HuH-7.5 (cell line): ENCODE measurements around the gene SNAPC2.
"Not testable (repeated sequence)": the region's sequence is repeated elsewhere in the genome, so short reads cannot be mapped to it uniquely, and the experiment has no call there.

Experiments
- DNase-seq: peaks from one replicate; pipeline ENCODE4 v3.0.0; 2011; ENCODE audit warnings: low spot score

SNAPC2 gene

DNA sequence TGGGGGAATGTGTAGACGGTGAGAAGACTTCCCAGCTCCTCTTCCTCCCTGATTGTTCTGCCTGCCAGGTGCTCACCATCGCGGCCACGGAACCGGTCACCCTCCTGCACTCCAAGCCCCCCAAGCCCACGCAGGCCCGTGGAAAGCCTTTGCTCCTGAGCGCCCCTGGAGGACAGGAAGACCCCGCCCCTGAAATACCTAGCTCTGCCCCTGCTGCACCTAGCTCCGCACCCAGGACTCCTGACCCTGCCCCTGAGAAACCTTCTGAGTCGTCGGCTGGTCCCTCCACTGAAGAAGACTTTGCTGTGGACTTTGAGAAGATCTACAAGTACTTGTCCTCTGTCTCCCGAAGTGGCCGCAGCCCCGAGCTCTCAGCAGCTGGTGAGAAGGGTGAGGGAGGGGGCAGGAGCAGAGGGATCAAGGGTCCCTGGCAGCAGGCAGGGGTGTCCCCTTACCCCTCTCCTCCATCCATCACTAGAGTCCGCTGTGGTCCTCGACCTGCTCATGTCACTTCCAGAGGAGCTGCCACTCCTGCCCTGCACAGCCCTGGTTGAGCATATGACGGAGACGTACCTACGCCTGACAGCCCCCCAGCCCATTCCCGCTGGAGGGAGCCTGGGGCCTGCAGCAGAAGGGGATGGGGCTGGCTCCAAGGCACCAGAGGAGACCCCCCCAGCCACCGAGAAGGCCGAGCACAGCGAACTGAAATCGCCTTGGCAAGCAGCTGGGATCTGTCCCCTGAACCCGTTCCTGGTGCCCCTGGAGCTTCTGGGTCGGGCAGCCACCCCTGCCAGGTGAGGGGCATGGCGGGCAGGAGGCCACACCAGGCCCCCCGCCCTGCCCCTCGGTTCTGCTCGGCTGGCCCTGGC is 2.1 kb downstream of the SNAPC2 start:
- DNase-seq: no peak

DNA sequence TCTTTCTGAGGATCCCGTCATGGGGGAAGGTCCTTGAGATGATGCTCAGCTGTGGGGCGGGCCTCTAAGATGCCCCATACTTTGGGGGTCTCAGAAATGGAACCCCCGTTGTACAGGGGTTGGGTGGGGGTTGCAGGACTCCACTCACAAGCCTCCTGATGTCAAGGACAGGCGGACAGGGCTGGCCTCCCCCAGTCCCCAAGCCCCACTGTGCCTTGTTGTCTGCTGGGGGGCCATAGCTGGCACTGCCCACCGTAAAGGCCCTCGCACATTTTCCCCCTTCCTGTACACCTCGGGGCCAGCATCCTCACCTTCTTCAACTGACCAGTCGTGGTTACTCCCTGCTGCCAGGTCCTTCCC is 2.7 kb downstream of the SNAPC2 start:
- no peak for DNase-seq

DNA sequence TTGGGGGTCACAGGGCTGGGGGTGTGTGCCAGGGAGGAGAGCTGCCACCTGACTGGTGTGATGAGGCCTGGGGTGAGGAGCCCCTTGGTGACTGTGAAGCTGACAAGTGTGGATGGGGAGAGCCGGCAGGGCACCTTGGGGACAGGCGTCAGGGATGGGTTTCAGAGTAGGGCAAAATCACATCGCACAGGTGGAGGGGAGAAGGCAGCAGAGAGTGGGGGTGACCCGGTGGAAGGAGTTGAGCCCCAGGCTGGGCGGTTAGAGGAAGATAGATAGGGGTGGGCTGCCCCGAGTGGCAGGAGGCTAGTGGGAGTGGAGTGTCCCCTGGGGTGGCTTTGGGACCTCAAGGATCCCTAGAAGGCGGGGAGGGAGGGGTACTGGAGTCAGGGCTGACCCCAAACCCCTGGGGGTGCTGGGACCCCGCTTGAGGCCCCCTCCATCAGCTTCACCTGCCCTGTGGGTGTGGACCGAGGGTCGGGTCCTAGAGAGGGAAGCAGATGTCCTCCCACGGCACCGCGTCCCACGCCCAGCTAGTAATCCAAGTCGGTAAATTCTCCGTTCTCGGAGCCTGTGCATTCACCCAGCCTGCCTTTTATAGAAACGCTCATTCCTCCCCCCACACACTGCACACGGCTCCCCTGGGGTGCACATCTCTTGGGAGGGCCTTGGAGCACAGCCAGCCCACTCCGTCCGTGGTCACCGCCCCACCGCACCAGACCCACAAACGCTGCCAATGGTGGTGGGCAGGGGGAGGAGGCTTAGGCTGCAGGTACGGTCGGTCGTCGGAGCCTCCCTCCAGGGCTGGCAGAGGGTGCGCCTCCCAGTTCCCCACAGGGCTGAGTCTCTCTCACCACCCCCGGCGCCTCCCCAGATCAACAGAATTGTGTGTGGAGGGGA is 3.4 kb downstream of the SNAPC2 start:
- DNase-seq: no peak

DNA sequence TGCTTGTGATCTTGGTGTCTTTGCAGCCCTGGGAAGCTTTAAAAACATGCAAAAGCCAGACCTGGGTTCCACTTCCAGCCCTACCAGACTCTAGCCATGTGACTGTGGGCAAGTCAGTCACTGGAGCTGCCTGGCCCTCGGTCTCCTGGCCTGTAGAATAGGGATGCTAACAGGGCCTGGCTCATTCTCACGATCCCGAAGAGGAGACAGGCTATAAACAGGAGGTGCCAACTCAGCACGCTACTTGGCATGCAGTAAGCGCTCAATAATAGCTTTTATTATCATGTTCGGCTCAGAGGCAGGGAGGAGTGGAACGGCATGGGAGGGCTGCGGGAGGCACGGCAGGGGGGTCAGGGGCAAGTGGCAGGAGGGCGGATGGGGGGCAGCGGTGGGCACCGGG is 4.1 kb downstream of the SNAPC2 start:
- no peak for DNase-seq

GRCh38 chr19:7924651-7925170 is 4.6 kb downstream of the SNAPC2 start:
- DNase-seq: no peak

- peak; percentile 98 for DNase-seq
Measured at GRCh38 chr19:7925171-7925851, 5.2 kb downstream of the SNAPC2 start.

DNA sequence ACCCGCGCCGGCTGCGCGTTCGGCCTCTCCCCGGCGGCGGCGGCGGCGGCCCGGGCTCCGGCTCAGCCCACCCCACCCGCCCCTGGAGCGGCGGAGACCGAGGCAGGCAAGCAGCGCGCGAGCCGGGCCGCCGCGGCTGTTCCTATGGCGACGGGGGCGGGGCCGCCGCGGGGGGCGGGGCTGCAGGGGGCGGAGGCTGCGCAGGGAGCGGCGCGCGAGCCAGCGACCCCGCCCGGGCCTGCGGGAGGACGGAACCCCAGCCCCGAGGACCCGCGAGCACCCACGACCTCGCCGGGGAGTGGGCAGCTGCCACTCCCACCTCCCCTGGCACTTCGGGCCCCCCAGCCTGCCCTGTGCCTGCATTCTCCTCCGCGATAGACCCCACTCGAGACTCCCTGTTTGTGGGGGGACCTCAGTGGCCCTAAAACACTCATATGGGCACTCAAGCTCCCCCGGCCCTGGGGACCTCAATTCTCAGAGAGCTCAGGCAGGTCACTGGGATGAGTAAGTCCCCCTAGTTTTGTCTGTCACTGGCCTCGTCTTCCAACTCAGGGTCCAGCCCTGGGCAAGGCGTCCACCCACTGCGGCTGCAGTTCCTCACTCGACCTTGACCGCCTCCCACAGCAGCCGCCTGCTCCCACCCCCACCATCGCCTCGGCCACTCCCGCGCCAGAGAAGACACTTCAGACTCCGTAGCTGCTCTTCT is 6.0 kb downstream of the SNAPC2 start, which contains the start of gene CTXN1:
TSS of gene CTXN1 (minus strand) at position 115 of the 706 bp plus-strand sequence. CDS start 597 bp downstream, outside the sequence.
- DNase-seq: peak; percentile 90

DNA sequence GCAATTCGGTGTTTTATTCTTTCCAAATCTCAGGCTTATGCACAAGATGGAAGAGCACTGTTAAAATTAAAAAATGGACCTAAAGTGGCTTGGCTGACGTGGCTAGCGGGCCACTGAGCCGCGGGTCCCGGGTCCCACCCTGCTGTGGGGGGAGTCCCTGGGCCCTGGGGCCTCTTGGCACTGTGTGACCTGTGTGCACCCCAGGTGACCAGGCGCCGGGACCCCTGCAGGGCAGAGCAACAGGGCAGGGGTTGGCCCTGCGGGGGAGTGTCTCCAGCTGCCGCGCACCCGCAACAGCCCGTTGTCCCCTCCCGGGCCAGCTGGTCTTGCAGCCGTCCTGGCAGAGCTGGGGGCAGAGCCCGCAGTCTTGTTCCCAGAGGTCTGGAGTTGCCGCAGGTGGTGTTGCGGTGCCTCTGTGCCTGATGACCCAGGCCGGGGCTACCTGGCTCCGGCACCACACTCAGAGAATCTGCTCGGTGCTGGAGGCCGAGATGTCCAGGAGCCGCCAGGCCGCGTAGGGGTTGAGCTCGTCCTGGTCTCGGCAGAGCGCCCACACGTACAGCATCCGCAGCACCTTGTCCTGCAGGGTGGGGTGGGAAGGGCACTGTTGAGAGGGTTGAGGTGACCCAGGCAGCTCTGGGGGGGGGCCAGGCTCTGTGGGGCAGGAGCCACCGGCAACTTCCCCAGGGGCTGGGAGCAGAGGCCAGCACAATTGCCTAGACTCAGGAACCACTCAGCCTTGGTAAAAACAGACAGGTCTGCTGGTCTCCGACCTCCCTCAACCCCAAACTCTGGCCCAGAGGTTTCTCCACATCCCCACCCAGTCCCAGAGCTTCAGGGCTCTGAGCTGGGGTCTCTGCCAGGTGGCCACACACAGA is 6.8 kb downstream of the SNAPC2 start:
- no peak for DNase-seq

DNA sequence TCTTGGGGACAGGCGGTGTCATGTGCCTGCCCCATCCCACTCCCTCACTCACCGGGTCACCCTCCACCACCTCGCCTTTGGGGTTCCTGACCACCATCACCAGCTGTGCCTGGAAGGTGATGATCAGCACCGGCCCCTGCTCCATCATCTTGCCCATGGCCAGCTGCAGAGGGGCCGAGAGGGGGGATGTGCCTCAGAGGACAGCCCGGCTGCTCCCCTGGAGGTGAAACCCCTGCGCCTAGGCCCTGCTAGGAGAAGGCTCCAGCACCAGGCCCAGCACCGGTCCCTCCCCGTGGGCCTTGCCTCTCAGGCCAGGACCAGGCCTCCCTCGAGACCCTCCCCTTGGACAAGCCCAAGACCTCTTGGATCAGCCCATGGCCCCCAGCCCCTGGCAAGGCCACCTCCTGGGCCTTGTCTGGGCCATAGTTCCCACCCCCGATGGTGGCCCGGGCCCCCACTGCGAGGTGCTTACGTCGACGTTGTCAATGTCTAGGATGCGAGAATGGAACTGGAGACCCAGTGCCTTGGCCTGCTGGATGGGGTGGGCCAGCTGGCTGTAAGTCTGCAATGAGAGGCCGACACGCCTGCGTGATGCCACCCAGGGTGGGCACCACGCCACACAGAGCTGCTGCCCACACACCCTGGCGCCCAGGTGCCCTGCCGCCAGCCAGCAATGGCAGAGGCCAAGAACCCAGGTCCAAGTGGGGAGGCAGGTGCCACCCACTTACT is 7.6 kb downstream of the SNAPC2 start:
- DNase-seq: no peak

DNA sequence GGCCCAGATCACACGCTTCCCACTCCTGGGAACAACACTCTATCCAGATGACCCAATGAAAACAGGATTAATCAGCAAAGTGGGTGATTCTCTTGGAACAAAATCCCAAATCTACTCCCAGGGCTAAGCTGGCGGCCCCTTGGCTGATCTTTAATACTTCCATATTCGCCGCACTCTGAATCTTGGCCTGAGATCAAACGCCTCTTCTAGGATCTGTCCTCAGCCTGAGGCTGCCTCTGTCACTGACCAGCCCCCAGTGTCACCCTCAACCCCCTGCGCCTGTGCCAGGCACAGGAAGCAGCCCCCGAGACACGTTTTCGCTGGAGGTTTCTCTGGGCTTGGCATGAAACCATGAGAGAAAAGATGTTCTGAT is 8.2 kb downstream of the SNAPC2 start:
- no peak for DNase-seq

DNA sequence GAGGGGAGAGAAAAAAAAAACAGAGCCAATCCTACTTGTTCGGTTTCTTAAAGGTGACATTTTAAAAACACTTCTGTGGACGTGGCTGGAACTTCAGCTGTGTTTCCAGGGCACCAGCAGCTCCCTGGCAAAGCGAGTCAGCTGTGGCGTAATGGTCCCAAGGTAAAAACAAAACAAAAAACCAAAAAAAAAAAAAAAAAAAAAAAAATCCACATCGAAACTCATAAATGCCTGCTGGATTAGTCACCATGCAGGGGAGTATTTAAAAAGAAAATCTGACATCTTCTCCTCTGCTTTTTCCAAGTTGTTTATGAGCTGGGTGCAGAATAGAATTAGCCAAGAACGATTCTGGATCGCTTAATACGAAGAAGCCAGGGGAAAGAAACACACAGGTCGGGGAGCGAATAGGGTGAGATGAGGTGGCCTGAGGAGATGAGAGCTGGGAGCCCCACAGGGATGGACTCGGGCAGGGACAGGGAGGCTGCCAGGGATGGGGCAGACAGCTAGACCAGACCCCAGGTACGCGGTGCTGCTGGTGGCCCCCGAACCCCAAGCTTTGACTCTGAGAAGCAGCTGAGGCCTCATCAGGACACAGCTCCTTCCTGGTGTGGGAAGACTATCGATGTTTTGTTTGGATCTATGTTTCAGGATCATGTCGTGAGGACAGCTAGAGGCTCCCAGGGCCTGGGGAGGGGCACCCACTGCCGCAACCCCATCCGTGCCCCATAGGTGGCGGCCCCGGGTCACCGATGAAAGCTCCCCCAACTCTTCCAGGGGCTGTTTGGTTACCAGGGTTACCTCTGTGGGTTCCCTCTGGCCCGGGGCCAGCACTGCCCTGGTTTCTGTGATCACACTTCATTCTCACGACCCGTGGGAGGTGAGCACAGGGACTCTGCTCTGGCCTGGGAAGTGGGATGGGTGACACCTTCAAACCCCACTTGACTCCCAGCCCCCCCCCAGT is 8.9 kb downstream of the SNAPC2 start:
- DNase-seq: peak; percentile 73

DNA sequence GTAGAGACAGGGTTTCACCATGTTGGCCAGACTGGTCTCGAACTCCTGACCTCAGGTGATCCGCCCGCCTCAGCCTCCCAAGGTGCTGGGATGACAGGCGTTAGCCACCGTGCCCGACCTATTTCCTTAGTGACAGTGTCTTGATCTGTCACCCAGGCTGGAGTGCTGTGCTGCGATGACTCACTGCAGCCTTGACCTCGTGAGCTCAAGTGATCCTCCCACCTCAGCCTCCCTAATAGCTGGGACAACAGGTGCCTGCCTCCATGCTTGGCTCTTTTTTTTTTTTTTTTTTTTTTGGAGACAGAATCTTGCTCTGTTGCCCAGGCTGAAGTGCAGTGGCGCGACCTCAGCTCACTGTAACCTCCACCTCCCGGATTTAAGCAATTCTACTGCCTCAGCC is 9.9 kb downstream of the SNAPC2 start:
- not testable (repeated sequence) for DNase-seq

GRCh38 chr19:7930765-7931164 is 10.6 kb downstream of the SNAPC2 start:
- DNase-seq: no peak

DNA sequence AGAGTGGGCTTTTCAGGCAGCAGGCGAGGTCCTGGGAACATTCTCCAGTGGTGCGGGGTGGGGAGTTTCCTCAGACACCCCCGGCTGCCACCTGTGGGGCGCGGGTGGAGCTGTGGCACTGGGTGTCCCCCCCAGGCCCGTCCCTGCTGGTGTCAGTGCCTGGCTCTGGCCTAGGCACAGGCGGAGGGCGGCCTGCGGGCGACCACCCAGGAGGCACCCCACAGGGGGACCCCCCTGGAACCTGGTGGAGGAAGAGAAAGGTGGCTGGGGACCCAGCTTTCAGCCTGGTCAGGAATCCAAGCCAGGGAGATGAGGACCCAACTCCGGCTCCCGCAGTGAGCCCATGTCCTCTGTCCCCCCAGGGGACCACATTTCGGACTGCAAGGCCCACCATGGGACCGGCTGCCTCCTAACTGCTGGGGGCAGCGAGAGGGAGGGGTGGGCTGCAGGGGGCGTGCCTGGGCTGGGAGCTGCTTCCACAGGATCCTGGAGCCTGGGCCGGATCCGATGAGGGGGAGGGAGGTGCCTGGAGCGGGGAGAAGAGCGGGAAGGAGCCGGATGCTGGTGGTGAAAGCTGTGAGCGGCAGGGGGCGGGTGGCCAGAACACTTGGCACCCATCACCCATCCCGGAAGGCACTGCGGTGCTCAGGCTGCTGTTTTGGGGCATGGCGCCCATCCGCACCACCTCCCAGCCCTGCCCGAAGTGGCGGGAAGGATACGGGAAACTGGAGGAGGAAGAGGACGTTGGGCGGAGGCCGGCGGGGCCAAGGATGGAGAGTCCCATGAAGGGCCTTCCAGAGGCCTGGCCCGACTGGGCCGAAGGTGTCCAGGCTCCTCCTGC is 11.3 kb downstream of the SNAPC2 start:
- DNase-seq: no peak

DNA sequence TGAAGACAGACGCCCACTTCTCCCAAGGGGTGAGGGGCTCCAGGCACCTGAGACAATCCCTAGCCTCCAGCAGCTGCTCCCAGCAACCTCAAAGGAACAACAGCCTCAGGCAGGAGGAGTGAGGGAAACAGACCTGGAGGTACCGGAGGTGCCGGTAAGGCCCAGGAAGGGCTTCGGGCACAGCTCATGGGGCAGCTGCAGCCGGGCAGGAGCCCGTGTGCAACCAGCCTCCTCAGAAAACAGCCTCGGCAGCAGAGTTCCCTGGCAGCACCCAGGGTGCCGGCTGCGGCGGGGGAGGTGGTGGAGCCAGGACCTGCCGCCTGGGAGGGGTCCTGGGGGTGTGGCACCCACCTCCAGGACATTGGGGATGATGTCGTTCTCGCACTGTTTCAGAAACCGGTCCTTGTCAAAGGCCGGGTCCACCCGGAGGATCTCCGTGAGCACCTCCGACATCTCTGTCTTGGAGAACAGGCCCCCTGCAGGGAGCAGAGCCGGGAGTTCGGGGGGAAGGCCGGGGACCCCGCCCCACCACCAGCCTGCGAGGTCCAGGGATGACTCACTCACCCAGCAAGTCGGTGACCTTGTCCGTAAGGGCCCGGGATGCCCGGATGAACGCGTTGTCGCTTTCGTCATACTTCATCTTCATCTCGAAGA is 12.3 kb downstream of the SNAPC2 start:
- DNase-seq: no peak

DNA sequence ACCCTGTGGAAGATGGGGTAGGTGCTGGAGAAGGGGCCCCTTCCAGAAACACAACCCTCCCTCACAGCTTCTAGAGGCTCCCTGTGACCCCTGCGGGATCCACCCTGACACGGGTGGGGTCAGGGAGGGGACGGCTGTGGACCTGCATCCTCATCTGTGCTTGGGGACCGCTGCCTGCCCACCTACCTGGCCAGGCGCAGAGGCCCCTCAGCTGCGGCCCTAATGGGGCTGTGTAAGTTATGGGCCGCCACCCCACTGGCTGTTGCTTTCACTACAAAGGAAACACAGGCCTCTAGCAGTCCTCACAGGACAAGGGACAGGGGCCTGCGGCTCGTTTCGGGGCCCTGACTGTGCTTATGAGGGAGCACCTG is 12.8 kb downstream of the SNAPC2 start:
- DNase-seq: no peak

GRCh38 chr19:7933411-7933810 is 13.3 kb downstream of the SNAPC2 start:
- DNase-seq: no peak
